Brain microvascular endothelial cell (primary cell): Measurements from ENCODE around the gene HLA-DMA.

Experiments used
- DNase-seq: peaks from one replicate; pipeline ENCODE4 v3.0.0-alpha.2; 2020
- H3K27ac ChIP-seq: fragments of 250-450 bp; sonication (Bioruptor Pico); 2 replicates; pipeline ENCODE4 v1.5.1; 2020; ENCODE audit warnings: mild to moderate bottlenecking, moderate library complexity
- H3K27me3 ChIP-seq: fragments of 250-450 bp; sonication (Bioruptor Pico); replicated peaks from 2 replicates; pipeline ENCODE4 v1.5.1; 2020; ENCODE audit warnings: mild to moderate bottlenecking
- H3K36me3 ChIP-seq: fragments of 250-450 bp; sonication (Bioruptor Pico); replicated peaks from 2 replicates; pipeline ENCODE4 v1.5.1; 2020; ENCODE audit warnings: mild to moderate bottlenecking
- H3K4me3 ChIP-seq: 2 replicates; pipeline ENCODE4 v1.5.1; 2011; ENCODE audit warnings: low read depth, mild to moderate bottlenecking, control low read depth, low read length, moderate library complexity
- in situ Hi-C: cut with HindIII; loops from 2 replicates; pipeline ENCODE4 v1.10.0; 2017; ENCODE audit warnings: low sequenced_read_pairs, low pct_ligation_motif_present
- TF ChIP-seq, protein P1 (sequence below): IDR thresholded peaks from 2 replicates; pipeline ENCODE4 v1.5.1; 2011; ENCODE audit warnings: low read depth, mild to moderate bottlenecking, moderate library complexity, low read length, control low read depth, inconsistent platforms; ENCODE audit errors: missing control alignments

The HLA-DMA gene

DNA sequence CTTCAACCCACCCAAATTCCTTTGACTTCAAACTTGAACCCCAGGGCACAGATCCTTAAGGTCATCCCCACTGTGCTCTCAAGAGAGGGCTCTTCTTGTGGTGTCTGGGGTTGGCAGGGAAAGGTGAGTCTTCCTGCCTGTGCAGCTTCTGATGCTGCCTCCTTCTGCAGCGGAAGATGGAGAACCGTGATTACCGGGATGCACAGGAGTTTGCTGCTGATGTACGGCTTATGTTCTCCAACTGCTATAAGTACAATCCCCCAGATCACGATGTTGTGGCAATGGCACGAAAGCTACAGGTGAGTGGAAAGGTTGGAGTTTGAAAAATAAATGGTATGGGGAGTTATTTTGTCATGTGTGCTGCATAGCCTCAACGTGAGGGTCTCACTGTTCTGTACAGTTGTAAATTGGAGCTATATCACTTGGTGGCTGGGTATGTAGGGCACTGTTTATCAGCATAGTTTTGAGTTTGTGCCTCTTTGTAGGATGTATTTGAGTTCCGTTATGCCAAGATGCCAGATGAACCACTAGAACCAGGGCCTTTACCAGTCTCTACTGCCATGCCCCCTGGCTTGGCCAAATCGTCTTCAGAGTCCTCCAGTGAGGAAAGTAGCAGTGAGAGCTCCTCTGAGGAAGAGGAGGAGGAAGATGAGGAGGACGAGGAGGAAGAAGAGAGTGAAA, 24.5 kb upstream of the HLA-DMA start:
- no peaks in the 10 kb centered on the region for H3K27me3 ChIP-seq
- DNase-seq: no peak
- TF ChIP-seq, protein P1, sequence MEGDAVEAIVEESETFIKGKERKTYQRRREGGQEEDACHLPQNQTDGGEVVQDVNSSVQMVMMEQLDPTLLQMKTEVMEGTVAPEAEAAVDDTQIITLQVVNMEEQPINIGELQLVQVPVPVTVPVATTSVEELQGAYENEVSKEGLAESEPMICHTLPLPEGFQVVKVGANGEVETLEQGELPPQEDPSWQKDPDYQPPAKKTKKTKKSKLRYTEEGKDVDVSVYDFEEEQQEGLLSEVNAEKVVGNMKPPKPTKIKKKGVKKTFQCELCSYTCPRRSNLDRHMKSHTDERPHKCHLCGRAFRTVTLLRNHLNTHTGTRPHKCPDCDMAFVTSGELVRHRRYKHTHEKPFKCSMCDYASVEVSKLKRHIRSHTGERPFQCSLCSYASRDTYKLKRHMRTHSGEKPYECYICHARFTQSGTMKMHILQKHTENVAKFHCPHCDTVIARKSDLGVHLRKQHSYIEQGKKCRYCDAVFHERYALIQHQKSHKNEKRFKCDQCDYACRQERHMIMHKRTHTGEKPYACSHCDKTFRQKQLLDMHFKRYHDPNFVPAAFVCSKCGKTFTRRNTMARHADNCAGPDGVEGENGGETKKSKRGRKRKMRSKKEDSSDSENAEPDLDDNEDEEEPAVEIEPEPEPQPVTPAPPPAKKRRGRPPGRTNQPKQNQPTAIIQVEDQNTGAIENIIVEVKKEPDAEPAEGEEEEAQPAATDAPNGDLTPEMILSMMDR: no peak
- peaks cover 95% of the 10 kb centered on the region for H3K36me3 ChIP-seq
- in situ Hi-C loops: no loop called here
- H3K4me3 ChIP-seq: peak overlapping the region; percentile 12
- H3K27ac ChIP-seq: no peak overlapping the region

DNA sequence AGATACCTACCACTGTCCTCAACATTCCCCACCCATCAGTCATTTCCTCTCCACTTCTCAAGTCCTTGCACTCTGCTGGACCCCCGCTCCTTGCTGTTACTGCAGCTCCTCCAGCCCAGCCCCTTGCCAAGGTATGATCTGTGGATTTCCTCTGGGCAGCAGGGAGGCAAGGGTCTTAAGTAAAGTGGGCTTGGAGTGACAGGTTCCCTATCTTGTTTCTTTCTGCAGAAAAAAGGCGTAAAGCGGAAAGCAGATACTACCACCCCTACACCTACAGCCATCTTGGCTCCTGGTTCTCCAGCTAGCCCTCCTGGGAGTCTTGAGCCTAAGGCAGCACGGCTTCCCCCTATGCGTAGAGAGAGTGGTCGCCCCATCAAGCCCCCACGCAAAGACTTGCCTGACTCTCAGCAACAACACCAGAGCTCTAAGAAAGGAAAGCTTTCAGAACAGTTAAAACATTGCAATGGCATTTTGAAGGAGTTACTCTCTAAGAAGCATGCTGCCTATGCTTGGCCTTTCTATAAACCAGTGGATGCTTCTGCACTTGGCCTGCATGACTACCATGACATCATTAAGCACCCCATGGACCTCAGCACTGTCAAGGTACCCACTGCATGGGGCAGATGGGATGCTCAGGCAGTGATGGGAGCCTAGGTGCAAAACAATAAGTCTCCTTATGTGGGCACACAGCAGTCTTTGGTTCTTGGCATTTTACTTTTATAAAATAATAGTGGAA, 23.6 kb upstream of the HLA-DMA start:
- peak overlapping the region; percentile 98 for H3K4me3 ChIP-seq
- no peak overlapping the region for H3K27ac ChIP-seq
- no peak for DNase-seq
- TF ChIP-seq, protein P1: no peak
- in situ Hi-C loops: no loop called here
- H3K27me3 ChIP-seq: no peaks in the 10 kb centered on the region
- peaks cover 90% of the 10 kb centered on the region for H3K36me3 ChIP-seq

- peak overlapping the region; percentile 98 for H3K4me3 ChIP-seq
- no peak overlapping the region for H3K27ac ChIP-seq
- TF ChIP-seq, protein P1: no peak
Observed at GRCh38 chr6:32975886-32976285, 23.0 kb upstream of the HLA-DMA start.

GRCh38 chr6:32974541-32975308, 21.8 kb upstream of the HLA-DMA start:
- Histone ChIP-seq H3K27me3 (no peaks in the 10 kb centered on the region), H3K36me3 (peaks cover 75% of the 10 kb centered on the region), H3K4me3 (peak overlapping the region; percentile 98), H3K27ac (no peak overlapping the region)
- TF ChIP-seq, protein P1: no peak
- DNase-seq: no peak
- in situ Hi-C loops: no loop called here

More at GRCh38 chr6:32975886-32976285, 23.0 kb upstream of the HLA-DMA start:
- DNase-seq: no peak
- in situ Hi-C loops: no loop called here
- H3K36me3 ChIP-seq: peaks cover 86% of the 10 kb centered on the region
- no peaks in the 10 kb centered on the region for H3K27me3 ChIP-seq

GRCh38 chr6:32974016-32974333, 21.1 kb upstream of the HLA-DMA start:
- DNase-seq: peak; percentile 45
- TF ChIP-seq, protein P1: no peak
- H3K4me3 ChIP-seq: peak overlapping the region; percentile 98
- H3K36me3 ChIP-seq: peaks cover 67% of the 10 kb centered on the region
- H3K27me3 ChIP-seq: no peaks in the 10 kb centered on the region
- peak overlapping the region; percentile 8 for H3K27ac ChIP-seq
- in situ Hi-C loops: no loop called here
